Measurements from ENCODE around the gene UBE3C.
"Not testable (repeated sequence)": the region's sequence is repeated elsewhere in the genome, so short reads cannot be mapped to it uniquely, and the experiment has no call there.

The UBE3C gene

DNA sequence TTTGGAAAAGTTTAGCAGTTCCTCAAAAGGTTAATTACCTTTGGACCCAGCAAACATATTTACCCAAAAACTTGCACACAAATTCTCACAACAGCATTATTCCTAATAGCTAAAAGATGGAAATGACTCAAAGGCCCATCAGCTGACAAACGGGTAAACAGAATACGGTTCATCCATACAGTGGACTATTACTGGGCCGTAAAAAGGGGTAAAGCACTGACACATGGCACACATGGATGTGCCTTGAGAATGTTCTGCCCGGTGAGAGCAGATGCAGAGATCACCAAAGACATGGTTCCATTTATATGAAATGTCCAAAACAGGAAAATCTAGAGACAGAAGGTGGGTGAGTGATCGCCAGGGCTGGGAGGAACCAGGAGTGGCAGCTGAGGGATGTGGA, 102.9 kb downstream of the UBE3C start:
- no peak for DNase-seq

DNA sequence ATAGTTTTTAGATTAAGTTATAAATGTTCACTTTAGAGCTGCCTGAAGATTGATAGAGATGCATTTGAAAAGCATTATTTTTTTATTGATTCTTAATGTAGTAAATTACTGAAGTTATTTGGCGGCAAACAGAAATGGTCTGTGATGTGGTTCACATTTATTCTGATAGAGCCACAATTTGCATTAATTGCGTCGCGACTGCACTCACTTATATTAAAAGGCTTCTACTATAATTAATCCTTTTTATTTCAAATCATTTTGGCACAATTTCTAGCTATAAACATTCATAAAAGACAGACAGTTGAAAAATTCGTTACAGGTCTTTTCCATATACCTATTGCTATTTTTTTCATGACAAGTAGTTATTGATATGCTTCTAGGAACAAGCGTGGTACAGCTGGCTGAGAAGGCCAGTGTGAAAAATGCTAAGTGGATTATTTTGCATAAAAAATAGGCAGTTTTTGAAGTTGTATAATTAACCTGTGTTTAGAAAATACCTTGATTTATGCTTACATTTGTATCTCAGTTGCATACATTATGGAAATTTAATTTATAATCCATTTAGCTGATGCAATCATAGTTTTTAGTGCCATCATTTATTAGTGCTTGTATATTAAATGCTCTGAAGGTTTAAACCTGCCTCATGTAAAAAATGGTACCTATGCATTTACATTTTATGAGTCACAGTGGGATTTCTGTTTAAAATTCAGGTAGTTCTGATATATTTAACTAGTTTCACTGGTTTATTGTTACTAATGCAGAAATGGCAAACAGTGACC, 106.0 kb downstream of the UBE3C start:
- DNase-seq: no peak

DNA sequence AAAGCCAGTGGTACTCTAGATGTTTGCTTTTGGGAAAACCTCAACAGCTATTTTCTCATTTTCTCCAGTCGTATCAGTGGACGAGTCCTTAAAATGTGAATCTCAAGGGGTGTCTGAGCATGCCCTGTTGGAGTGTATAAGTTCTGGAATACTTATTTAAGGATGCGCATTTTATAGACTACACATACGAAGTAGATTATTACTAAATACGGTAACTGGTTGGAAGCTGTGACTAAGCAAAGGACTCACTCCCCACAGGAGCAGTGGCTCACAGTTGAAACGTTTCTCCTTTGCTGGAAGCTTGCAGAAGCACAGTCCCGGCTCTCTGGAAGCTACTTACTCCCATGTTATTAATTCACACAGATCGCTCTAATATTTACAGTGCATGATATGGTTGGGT, 107.3 kb downstream of the UBE3C start:
- DNase-seq: no peak

DNA sequence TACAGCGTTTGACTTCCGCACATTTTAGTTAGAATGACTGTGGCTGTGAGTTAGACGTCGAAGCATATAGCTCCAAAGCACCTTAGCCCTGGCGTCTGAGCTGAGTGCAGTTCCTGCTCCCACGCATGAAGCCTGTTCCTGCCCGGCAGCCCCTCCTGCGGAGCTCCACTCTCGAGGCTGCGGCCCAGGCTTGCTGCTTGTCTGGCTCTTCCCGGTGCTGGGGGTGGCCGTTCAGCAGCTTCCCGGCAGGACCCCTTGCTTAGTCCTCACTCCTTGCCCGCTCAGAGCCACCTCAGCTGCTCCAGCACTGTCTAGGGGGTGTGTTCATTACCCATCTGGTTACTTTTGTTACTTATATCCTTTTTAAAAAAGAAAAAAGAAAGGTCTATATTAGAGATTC, 109.9 kb downstream of the UBE3C start:
- DNase-seq: no peak

DNA sequence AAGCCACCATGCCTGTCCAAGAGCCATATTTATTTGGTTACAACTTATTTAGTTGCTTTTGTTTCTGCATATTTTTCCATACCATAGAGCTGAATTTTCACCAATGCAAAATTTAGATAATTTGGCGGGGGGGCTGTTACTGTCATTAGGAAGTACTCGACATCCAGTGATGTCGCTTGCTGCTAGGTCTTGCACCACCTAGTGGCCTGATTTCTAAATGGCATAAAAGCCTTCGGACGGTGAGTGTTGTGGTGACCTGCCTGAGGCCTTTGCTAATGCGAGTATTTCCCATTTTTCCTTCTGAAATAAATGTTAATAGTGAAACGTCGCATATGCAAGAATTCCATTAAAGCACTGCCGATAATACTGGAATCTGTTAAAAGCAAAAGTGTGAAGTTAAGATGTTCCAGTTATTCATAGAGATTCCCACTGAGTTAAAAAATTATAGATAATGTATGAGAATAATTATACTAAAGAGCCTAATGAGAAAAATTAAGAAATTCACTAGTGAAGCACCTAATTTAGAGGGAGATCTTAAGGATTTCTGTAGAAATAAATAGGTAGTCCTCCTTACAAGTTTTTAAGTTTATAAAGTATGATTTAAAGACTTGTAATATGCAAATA, 112.0 kb downstream of the UBE3C start:
- peak; percentile 37 to 54 for DNase-seq

DNA sequence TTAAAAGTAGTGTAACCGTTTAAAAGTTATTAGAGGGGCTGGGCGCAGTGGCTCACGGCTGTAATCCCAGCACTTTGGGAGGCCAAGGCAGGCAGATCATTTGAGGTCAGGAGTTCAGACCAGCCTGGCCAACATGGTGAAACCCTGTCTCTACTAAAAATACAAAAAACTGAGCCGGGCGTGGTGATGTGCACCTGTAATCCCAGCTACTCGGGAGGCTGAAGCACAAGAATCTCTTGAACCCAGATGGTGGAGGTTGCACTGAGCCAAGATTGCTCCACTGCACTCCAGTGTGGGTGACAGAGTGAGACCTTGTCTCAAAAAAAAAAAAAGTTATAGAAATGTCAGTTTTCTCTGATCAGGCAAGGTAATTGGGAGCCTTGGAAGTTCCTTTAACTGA, 113.1 kb downstream of the UBE3C start:
- DNase-seq: not testable (repeated sequence)

DNA sequence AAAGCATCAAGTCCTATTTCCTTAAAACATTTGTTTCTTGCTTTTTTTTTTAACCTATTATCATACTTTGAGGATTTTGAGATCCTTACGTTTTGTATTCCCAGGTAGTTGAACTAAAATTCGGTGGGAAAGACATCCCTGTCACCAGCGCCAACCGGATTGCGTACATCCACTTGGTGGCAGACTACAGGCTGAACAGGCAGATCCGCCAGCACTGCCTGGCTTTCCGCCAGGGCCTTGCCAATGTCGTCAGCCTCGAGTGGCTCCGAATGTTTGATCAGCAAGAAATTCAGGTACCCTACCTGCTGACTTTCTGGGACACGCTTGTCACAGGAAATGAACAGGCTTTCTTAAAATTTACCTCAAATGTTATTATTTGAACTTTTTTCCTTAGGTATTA, 115.1 kb downstream of the UBE3C start:
- DNase-seq: peak; percentile 88 to 90

DNA sequence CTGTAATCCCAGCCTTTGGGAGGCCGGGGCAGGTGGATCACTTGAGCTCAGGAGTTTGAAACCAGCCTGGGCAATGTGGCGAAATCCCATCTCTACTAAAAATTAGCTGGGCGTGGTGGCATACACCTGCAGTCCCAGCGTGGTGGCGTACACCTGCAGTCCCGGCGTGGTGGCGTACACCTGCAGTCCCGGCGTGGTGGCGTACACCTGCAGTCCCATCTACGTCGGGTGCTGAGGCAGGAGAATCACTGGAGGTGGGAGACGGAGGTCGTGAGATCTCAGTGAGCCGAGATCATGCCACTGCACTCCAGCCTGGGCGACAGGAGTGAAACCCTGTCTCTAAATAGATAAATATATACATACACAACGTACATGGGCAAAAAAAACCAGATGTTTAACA, 116.1 kb downstream of the UBE3C start:
- DNase-seq: not testable (repeated sequence)

DNA sequence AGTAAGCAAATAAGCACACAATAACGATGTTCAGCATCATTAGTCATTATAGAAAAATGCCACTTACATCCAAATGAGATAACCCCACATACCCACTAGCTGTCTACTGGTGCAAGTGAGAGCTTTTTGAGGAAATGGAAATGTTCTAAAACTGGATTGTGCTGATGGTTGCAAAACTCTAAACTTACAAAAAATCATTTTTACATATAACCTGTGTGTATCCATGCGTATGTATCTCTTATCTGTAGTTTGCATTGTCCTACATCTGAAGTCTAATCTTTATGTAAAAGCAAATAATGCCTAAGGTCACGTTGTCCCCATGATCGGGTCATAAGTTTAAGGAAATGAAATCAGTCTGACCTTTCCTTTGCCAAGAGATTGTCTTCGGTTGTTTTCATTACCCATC, 116.5 kb downstream of the UBE3C start:
- DNase-seq: no peak

DNA sequence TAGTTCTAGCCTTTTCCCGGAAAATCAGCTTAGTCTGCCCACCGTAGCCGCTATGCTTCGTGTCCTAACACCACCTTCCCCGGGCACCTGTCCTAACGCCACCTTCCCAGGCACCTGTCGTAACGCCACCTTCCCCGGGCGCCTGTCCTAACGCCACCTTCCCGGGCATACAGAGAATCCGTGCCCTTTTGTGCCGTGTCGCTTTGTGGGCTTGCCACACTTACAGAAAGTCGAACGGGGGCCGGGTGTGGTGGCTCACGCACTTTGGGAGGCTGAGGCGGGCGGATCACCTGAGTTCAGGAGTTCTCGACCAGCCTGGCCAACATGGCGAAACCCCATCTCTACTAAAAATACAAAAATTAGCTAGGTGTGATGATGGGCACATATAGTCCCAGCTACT, 124.4 kb downstream of the UBE3C start:
- no peak for DNase-seq

DNA sequence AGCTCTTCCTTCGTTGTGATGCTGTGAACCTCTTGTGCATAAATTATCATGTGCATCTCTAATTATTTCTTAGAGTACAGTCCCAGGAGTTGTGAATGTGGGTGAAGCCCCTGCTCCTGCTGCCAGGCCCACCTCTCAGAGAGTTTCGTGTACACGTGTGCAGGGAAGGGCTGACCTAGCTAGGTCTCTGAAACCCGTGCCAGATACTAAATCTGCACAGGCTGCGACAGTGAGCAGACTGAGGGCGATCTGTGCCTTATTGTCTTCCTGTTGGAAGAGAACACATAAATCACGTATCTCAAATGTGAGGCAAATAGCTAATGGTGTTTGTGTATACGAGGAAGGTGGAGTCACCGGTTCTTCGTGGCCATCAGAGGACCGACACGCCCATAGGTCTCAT, 126.3 kb downstream of the UBE3C start:
- DNase-seq: no peak

DNA sequence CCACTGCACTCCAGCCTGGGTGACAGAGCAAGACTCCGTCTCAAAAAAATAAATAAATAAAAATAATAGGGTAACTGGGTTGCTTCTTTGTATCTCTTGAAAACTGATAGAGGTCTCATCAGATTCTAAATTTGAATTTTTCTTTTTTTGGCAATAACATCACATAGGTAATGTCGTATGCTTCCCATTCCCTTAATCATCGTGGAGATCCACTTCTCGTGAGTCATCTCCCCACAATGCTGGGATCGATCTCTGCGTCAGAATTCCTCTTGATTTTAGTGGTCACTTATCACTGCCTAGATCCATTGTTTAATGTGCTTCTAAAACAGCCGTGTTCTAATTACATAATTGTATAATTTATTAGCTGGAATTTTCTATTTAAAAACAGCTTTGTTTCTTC, 127.5 kb downstream of the UBE3C start:
- no peak for DNase-seq

DNA sequence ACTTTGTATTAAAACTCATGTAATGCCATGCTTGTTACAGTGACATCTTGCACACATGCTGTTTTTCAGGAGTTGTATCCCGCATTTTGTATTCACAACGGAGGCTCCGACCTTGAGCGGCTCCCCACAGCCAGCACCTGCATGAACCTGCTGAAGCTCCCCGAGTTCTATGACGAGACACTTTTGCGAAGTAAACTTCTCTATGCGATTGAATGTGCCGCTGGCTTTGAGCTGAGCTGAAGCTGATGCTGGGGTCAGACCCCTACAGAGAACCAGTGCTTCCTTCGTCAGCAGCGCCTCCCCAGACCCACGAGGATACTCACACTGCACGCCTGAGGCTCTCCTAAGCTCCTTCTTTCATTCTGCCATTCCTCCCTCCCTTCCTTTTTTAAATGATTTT, 128.8 kb downstream of the UBE3C start:
- DNase-seq: no peak

DNA sequence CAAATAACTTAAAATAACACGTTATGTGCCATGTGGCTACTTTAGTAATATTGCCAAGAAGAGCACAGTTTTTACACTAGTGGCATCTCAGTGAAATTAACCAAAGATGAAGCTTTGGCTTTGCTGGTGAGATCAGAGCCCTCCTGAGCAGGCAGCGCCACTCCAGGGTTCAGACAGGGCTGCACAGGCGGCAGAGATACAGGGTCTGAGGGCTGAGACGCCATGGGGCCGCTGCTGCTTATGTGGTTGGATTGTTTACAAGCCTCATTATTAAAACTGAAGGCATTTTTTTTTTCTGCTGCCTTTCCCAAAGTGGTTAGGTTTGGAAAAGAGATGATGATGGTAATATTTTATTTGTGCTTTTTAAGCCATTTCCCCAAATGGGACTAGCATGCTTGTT, 129.2 kb downstream of the UBE3C start:
- DNase-seq: no peak

DNA sequence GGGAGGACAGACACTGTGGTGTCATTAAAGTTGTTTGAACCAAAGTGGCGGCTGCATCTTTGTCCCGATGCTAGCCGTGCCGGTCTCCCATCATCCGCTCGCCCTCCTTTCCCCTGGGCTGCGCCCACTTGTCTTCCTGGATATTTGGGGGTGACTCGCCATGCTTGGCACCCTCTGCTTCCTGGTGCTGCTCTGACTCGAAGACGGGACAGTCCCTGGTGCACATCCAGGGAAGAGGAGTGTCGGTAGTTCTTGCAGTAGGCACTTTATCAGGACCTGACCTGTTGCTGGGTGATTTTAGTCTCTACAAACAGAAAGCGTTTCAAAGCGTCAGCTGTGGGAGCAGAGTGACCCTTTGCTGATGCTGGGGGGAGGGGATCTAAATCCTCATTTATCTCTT, 129.8 kb downstream of the UBE3C start:
- no peak for DNase-seq

DNA sequence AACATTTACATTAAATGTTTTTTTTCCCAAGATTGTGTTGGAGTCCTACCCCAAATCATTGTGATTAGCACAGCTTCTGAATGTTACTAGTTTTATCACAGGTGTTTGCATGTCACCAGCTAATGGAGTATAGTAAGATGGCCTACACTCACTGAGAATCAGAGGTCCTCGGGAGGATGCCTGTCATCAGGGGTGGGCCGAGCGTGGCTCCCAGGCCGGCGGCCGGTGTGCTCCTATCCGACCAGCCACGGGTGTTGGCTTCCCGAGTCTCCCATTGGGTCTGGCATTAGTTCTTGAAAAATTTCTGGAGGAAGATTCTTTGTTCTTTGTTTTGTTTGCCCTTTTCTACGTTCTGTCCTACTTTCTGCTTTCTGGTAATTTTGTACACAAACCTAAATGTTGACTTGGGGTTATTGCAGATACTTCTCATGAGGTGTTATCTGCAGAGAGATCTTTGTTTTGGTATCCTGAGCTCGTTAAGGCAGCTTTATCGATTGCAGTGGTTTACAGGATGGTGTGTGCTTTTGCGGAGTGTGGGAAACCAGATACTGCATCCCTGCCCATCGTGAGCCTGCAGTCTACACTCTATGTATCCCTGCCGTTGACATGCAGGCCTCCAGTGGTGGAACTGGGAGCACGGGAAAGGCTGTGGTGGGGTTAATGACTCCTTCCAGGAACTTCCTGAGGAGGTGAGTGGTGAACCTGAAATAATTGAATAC, 130.8 kb downstream of the UBE3C start:
- DNase-seq: no peak

DNA sequence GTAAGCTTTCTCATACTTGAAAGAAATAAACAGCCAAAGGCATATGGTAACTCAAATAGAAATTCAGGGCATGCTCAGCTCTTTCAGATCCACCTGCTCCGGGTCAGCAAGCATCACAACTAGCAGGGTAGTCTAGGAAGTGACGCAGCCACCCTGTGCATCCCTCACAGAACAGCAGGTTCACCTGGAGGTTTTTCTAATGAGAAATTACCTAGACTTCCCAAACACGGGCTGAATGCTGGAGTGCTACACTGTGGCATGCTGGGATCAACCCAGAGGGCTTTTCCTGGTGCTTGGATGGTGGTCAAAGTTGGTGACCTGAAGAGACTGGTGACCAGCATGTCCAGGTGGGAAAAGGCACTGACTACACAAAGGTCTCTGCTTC, 131.3 kb downstream of the UBE3C start:
- DNase-seq: no peak

DNA sequence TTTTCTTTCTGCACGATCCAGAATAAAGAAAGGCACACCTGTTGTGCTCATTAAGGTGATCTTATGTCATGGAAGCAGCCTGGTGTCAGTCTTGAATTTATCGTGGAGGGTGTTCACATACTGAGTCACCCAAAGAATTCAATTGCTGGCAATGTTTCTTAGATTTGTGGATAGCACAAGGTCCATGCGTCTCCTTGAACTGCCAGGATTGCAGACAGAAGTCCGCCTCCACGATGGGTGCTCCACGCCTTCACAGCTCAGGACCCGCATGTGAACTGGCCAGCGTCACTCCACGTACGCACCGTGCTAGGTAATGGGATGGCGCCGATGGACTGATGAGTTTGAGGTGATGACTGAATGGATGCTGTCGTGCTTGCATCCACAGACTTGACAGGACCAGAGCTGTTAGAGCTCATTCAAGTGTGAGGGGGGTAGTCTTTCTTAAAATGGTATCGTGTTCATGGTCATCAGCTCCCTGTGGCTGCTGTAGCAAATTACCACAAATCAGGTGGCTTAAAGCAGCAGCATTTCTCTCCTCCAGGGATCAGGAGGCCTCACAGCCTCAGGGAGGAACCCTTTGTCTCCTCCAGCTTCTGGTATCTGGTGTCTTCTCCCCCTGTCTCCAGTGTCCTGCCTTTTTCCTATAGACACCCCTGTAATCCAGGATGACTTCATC, 132.7 kb downstream of the UBE3C start:
- DNase-seq: no peak

DNA sequence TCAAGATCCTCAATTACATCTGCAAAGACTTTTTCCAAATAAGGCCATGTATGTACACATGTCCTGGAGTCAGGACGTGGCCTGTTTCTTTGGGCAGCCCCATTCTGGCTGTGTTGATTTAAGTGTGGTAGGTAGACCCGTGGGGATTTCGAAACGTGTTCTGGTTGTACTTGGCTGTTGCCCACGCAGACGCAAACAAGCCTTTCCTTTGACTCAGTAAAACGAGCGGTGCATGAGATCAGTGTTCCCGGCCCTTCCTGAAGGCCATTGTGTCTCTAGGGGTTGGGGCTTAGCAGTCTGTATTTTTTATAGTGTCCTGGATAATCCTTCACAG, 133.2 kb downstream of the UBE3C start:
- no peak for DNase-seq

DNA sequence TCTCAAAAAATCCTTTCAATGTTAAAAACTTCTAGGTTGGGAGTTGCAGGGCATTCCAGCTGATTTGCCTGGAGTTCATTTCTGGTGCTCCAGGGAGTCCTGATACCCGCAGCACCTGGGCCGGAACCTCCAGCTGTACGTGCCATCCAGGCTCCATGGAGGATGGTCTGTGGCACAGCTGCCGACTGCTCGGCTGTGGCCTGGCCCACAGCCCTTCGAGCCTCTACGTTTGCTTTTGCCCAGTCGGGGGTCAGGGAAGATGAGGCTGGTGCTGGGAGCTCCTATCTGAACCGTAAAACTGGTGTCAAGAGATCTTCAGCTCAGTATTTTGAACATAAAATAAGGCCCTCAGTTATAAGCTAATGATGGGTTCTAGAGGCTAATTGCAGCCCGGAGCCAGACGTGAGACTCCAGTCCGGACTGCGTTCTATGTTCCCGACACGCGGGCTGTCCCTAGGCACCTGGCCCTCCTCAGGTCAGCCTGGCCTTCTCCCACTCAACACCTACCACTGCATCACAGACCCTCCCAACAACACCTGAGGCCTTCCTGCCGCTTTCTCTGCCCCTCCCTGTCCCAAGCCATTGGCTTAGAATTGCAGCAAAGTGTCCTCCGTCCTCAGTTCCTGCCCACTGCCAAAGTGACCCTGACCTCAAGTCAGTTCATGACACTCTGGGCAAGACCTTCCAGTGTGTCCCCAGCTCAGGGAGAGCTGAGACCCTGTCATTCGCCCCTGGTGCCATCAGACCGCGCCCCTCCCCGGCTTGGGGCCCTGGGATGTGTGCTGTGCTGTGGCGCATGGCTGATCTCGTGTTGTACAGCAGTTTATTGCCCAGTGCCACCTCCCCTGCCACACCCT, 133.9 kb downstream of the UBE3C start:
- peak in 1 of 2 experiments; percentile 10 for DNase-seq

DNA sequence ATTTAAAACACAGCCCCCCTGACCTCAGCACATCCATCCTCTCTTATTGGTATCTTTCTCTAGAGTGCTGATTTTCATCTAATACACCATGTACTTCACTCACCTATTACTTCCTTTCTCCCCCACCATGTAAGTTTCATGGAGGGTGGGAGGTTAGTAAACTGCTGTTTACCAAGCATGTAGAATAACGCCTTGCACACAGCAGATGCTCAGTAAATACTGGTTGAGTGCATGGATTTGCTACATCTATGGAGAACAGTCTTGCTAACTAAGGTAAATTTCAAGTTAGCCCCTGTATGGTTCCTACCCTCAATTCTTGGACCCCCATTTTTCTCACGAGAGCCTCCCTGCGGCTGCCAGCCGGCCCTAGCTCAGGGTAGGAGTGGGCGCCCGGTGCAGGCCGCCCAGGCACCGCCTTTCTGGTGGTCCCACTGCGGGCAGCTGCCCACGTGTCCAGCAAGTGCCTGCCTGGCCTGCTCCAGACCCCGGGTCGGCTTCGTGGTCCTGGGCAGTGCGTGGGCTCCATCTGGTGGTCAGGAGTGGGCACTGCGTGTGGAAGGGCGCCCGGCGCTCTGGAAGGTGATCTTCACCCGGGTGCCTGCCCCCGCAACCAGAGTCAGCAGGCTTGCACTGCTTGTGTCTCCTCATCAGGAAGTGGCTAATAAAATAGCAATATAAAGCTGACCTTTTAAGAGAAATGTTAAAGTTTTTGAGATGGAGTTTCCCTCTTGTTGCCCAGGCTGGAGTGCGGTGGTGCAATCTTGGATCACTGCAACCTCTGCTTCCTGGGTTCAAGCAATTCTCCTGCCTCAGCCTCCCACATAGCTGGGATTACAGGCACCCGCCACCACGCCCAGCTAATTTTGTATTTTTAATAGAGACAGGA, 134.7 kb downstream of the UBE3C start:
- peak; percentile 46 to 57 for DNase-seq

Data from SHP77 (cell line).